Smooth muscle cell of the coronary artery (primary cell): ENCODE results near the gene SLC5A6. TPM values are rescaled to one million over a fixed set of nuclear protein-coding genes. Genes with fewer than 3 reads are reported as not detected.

Experiments used
- total RNA-seq: library from RNA; depleted of rRNA; stranded (reverse); fragments of >200 nt; gene quantifications from 2 replicates; pipeline ENCODE4 v1.2.3, GENCODE V29; 2014; ENCODE audit warnings: low replicate concordance

Gene SLC5A6
- total RNA-seq: 8.3 and 17.7 TPM in 2 replicates

DNA sequence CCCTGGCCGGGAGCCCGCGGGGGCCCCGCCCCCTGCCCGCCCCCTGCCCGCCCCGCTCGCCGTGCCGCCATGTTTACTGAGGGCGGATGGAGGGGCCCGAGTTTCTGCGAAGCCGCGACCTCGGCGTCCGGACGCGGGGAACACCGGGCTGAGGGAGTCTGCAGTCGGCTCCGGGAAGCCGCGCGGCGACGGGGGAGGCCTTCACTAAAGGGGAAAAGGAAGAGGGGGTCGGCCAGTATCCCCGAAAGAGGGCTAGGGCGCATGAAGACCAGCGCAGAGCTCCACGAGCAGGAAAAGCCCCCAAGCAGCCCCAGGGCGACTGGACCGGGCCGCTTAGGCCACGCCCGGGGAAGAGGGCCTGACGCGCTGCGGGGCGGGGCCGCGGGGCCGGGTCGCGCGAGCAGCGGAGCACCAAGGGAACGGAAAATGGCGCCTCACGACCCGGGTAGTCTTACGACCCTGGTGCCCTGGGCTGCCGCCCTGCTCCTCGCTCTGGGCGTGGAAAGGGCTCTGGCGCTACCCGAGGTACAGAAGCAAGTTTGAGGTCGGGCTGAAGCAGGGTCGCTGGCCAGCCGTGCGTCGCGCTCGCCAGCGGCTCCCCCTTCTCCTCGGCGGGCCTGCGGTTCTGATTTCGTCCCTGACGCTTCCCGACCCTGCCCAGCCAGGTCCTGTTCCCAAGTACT, at the start of gene SLC5A6, which contains the start of gene ATRAID:
TSS of gene SLC5A6 (minus strand) at position 326 of the 683 bp plus-strand sequence. CDS start 4,618 bp downstream, outside the sequence.
TSS of gene ATRAID (plus strand) at position 99 of the 683 bp plus-strand sequence. CDS start at position 427, 328 bp downstream.

DNA sequence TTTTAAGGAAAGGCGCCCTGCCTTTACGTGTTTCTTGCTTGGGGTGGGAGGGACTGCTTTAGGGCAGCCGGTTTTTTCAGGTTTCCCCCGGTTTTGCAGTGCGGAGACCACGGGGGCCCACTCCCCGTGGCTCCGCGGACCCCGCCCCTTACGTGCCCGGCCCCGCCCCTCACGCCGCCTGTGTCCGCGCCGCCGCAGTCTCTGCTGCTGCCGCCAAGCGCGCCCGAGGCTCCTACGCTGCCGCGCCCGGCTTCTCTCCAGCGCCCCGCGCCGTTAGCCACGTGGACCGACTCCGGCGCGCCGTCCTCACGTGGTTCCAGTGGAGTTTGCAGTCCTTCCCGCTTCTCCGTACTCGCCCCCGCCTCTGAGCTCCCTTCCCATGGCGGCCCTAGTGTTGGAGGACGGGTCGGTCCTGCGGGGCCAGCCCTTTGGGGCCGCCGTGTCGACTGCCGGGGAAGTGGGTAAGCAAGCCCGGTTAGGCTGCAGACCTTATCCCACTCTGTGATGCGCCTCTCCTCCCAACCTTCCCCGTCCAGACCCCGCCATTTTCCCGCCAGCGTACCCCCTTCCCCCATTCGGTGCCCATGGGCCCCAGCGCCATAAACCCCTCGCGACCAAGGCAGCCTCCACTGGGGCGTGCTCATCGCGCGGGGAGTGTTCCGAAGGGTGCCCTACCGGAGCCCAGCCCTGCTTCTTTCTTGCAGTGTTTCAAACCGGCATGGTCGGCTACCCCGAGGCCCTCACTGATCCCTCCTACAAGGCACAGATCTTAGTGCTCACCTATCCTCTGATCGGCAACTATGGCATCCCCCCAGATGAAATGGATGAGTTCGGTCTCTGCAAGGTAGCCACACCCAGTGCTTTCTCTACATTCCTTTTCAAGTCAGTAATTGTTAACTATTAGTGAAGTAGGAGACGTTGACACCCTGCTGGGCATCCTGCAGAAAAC, 5.4 kb upstream of the SLC5A6 start, which contains the start of gene CAD:
TSS of gene CAD (plus strand) at position 197 of the 949 bp plus-strand sequence. CDS start at position 380, 183 bp downstream.

Other genes with a start within 250 kb of the SLC5A6 start
- gene MAPRE3, start 241.6 kb downstream of the SLC5A6 start, total RNA-seq: 3.2 and 7.8 TPM in 2 replicates
- gene TMEM214, start 179.3 kb downstream of the SLC5A6 start, total RNA-seq: 25.3 and 33.9 TPM in 2 replicates
- 14.3 and 25.0 TPM in 2 replicates for gene AGBL5, start 160.6 kb downstream of the SLC5A6 start, total RNA-seq
- 710 and 956 TPM in 2 replicates for gene OST4, start 140.6 kb downstream of the SLC5A6 start, total RNA-seq
- gene EMILIN1, start 133.7 kb downstream of the SLC5A6 start, total RNA-seq: 213 and 319 TPM in 2 replicates
- 0.53 and 1.9 TPM in 2 replicates for gene KHK, start 125.5 kb downstream of the SLC5A6 start, total RNA-seq
- gene CGREF1, start 93.1 kb downstream of the SLC5A6 start, total RNA-seq: 4.9 and 15.8 TPM in 2 replicates
- gene ABHD1, start 88.5 kb downstream of the SLC5A6 start, total RNA-seq: 0.08 TPM in 1 of 2 replicates, not detected in the other
- gene PREB, start 77.6 kb downstream of the SLC5A6 start, total RNA-seq: 55.5 and 206 TPM in 2 replicates
- gene PRR30, start 72.9 kb downstream of the SLC5A6 start, total RNA-seq: not detected in 2 replicates
- 0.82 TPM in 1 of 2 replicates, not detected in the other for gene TCF23, start 63.3 kb downstream of the SLC5A6 start, total RNA-seq
- 183 and 253 TPM in 2 replicates for gene ATRAID, start 227 bp downstream of the SLC5A6 start, total RNA-seq
- gene CAD, start 5.1 kb upstream of the SLC5A6 start, total RNA-seq: 26.1 and 35.8 TPM in 2 replicates
- gene SLC30A3, start 50.8 kb upstream of the SLC5A6 start, total RNA-seq: 0.38 TPM in 1 of 2 replicates, not detected in the other
- gene DNAJC5G, start 63.2 kb upstream of the SLC5A6 start, total RNA-seq: not detected in 2 replicates
- not detected in 2 replicates for gene TRIM54, start 70.2 kb upstream of the SLC5A6 start, total RNA-seq
- 0.30 TPM in 1 of 2 replicates, not detected in the other for gene UCN, start 96.2 kb upstream of the SLC5A6 start, total RNA-seq
- 48.7 and 76.6 TPM in 2 replicates for gene MPV17, start 110.8 kb upstream of the SLC5A6 start, total RNA-seq
- gene GTF3C2, start 144.5 kb upstream of the SLC5A6 start, total RNA-seq: 13.1 and 19.6 TPM in 2 replicates
- 29.5 and 51.1 TPM in 2 replicates for gene EIF2B4, start 158.1 kb upstream of the SLC5A6 start, total RNA-seq
- 100 and 134 TPM in 2 replicates for gene SNX17, start 158.3 kb upstream of the SLC5A6 start, total RNA-seq
- gene ZNF513, start 168.5 kb upstream of the SLC5A6 start, total RNA-seq: 5.4 and 7.9 TPM in 2 replicates
- gene PPM1G, start 197.3 kb upstream of the SLC5A6 start, total RNA-seq: 93.1 and 102 TPM in 2 replicates
- gene NRBP1, start 216.4 kb upstream of the SLC5A6 start, total RNA-seq: 106 TPM in 2 replicates
- not detected in 2 replicates for gene KRTCAP3, start 230.1 kb upstream of the SLC5A6 start, total RNA-seq